ENCODE results near the gene OLFML2A.
A peak's percentile ranks its signal among the peaks of the same experiment; 100 is the strongest.

OLFML2A gene

DNA sequence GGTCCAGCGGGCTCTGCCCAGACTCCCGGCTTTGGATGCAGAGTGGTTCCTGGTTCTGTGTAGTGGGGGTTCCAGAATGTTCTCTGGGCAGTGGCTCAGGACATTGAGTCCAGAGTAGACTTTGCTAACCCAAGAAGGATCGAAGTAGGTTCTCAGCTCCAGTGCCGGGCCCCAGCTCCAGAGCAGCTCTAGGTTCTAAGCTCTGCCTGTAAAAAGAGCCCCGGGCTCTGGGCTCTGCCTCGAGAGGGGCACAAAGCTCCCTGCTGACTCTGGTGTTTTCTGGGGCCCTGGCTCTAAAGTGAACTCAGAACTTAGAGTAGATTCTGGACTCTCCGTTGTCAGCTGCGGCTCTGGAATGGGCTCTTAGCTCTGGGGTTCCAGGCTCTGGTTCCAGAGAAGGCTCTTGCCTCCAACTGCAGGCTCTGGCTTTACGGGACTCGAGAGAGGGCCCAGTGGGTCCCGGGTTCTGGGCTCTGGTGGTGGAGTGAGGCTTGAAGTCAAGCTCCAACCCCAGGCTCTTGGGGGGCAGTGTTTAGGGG lies 76.7 kb downstream of the OLFML2A start:
- DNase-seq (ENCODE audit: low read depth in 3 of 3), result no peak

DNA sequence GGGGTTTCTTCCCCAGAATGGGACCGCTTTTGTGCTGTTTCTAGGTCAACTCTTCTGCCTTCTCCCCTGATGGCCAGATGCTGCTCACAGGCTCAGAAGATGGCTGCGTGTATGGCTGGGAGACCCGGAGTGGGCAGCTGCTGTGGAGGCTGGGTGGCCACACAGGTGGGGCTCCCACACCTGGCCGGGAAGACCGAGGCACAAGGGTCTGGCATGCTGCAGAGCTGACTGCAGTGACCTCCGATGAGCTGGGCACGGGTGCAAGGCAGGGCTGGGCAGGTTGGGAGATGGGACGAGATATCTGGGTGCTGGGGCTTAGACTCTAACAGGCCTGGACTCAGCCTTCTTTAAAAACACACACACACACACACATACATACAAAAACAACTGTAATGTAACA lies 77.2 kb downstream of the OLFML2A start:
- DNase-seq (ENCODE audit: low read depth in 3 of 3), result no peak

DNA sequence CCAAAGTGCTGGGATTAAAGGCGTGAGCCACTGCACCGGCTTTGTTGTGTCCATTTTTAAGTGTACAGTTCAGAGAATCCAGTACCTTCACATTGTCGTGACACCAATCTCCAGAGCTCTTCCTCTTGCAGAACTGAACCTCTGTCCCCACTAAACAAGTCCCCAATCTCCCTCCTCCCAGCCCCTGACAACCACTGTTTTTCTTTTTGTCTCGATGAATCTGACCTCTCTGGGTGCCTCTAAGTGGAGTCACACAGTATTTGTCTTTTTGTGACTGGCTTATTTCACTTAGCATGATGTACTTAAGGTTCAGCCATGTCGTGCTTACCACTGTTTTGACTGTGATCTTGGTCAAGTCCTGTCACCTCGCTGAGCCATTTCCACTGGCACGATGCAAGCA lies 77.9 kb downstream of the OLFML2A start:
- DNase-seq (ENCODE audit: low read depth in 3 of 3), result no peak

DNA sequence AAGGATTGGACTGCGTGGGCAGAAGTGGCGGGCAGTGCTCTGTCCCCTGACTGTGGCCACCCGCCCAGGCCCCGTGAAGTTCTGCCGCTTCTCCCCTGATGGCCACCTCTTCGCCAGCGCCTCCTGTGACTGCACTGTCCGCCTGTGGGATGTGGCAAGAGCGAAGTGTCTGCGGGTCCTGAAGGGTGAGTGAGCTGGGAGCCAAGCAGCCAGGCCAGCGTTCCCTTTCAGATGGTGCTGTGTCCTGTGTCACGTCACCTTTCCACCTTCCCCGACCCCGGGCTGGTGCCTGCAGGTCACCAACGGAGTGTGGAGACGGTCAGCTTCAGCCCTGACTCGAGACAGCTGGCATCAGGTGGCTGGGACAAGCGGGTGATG lies 78.6 kb downstream of the OLFML2A start:
- DNase-seq (ENCODE audit: low read depth in 3 of 3), result no peak

DNA sequence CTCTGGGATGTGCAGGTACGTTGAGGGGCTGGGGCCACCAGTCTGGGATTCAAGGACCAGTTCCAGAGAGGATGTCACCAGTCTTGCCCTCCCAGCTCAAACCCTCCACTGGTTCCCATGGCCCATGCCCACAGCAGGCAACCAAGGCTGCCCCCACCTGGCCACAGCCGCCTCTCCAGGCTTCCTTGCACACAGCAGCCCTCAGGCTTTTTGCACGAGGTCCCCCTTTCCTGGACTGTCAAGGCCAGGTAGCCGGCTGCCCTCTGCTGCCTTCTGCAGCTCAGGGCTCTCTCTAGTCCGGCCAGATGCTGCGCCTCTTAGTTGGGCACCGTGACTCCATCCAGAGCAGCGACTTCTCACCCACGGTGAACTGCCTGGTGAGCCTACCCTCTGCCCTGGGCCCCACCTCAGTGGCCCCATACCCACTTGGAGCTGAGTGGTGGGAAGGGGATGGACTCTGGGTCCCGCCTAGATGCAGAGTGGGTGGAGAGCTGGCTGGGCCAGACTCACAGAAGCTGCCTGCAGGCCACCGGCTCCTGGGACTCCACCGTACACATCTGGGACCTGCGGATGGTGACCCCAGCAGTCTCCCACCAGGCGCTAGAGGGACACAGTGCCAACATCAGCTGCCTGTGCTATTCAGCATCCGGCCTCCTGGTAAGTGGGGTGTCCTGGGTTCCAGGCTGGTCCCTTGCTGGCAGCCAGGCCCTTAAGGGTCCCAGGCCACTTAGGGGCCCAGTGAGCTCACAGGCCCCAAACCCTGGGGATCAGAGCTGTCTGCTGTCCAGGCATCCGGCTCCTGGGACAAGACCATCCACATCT lies 79.2 kb downstream of the OLFML2A start:
- DNase-seq (ENCODE audit: low read depth in 3 of 3), result no peak

DNA sequence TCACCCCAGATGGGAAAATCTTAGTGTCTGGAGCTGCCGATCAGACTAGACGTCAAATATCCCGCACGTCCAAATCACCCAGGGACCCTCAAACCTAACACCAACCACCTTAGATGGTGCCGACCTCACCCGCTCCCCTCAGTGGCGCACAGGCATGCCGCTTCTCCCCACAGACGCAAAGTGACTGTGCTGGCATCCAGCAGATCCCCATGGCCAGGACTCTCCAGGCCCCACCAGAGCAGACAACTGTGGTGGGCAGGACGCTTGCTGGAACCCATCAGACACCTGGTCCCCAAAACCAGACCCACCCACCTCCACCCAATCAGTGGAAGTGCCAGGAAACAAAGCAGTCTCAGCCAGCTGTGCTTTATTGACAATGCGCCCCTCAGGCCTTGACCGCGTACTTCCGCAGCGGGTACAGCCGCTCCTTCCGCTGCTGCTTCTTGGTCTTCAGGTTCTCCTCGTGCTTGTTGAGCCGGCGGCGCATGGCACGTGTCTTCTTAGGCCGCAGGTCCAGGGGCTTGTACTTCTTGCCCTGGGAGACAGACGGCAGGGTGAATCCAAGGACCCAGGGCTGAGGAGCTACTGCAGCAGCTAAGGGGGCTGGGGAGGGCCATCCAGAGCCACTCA lies 80.7 kb downstream of the OLFML2A start:
- DNase-seq (ENCODE audit: low read depth in 3 of 3), result no peak

DNA sequence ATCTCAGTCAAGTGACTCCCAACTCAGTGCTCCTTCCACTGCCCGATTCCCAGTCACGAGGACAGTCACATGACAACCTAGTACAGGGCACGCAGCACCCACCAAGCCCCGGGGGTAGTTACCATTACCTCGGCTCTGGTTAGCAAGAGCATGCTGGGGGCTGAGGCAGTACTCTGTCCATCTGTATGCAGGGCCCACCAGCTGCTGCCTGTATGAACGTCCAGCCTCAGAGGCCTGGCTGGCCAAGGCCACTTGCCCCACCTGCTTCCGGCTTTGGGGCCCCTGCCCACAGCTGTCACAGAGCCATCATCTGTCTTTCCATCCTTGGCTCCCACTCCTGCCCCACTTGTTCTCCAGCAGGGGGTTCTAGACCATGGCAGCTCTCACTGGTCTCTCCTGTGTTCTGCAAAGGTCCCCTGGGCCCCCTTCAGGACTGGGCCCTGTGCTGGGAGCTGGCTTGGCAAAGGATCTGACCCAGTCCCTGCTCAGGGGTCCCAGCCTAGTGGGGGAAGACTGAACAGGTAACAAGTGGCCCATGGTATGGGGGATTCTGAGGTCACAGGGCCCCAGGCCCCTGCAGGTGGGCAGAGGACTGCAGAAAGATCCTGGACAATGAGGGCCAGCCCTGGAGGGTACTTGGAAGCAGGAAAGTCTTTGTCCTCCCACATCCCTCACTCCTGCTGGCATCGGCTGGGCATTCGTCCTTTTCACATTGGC lies 81.6 kb downstream of the OLFML2A start:
- no peak for DNase-seq (ENCODE audit: low read depth in 3 of 3)

DNA sequence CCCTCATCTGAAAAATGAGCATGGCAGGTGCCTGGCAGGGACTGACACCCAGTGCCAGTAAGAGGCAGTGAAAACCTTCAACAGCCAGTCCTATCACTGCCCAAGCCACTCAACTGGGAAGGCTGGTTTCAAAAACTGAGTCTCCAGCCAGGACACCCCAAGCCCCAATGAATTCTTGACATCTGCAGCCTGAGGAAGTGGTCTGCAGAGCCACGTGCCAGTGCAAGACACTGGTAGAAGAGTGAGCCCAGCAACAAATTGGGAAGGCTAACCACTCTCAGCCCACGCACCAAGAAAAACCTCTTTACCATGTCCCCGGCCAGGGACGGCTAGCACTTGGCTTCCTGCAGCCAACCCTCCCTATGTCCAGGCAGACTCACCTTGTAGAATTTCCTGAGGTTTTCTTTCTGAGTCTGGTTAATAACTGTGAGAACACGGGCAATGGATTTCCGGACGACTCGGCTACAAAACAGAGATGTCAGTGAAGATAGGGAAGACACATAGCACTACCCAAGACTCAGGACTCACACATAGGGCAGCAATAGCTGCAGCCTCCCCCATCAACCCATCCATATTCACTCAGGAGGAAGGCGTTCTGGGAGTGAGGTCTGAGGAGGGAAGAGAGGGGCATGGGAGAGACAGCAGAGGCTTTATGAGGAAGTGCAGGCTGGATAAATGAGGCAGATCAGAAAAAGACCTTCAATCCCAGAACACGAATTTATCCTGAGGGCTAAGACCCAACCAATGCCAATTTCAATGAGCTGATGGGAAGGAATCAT lies 83.1 kb downstream of the OLFML2A start:
- DNase-seq (ENCODE audit: low read depth in 3 of 3), result no peak

DNA sequence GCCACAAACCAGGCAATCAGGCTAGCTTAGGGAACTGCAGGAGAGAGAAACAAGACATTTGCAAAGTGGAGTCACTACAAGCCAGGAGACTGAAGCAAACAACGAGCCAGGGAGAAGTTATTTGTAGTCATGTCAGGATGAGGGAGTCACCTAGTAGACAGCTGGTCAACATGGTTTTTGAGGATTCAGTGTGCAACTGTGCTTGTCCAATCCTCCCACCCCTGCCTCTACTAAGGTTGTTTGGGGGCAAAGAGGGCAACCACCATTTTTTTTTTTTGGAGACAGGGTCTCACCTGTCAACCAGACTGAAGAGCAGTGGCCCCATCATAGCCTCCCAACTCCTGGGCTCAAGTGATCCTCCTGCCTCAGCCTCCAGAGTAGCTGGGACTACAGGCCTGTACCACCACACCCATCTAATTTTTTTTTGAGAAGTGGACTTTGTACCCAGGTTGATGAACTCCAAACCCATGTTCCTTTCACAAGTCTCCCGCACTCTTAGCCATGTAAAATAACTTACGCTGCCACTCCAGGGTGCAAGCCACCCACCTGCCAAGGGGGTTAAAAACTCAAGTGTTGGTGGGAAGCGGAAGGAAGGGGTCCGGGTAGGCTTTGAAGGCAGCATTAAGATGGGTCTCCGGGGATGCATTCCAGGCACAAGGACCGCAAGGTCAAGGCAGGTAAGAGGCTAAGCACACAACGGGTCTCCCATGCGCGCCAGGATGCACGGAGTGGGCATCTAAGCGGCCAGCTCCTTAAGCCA lies 83.8 kb downstream of the OLFML2A start:
- DNase-seq (ENCODE audit: low read depth in 3 of 3), result no peak

DNA sequence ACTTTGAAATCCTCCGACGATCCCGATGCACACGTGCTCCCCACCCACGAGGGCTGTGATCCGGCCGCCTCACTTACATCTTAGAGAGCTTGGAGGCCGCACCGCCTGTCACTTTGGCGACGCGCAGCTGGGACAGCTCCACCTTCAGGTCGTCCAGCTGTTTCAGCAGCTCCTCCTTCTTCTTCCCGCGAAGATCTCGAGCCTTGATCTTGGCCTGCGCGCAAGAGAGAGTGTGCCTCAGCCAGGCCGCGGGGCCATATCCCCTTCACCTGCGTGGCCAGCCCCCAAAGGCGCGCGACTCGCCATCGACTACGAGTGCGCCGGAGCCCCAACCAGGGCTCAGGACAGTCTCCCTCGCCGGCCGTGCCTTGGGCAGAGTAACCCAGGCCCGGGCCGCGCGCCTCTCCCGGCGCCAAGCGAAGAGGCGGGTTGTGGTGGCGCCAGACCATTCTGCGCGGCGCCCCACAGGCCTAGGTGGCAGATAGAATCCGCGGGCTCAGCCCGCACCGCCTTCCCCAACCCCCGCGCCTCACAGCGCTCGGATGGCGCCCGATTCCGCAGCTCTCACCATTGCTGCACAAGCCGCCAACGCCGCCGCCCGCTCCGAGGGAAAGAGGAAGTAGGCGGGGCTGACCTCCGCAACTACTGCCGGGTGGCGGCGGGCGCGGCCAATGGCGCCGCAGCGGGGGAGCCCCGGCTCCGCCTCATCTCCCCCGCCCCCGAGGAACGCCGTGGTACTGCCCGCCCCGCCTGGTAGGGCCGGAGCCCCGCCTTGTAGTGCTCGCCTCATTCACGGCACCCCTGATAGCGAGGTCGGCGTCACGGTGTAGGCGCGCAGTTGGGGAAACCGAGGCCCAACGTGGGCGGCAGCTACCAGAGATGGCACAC lies 84.7 kb downstream of the OLFML2A start, which contains the start of the genes ARPC5L and RPL35:
Gene ARPC5L (plus strand): TSS at position 789 of the 888 bp plus-strand sequence. CDS start 7,161 bp downstream, outside the sequence.
Gene RPL35 (minus strand): TSS at position 616 of the 888 bp plus-strand sequence. CDS start 45 bp downstream, at position 571.
- DNase-seq (ENCODE audit: low read depth in 3 of 3), result peak; percentile 91 to 92 (median 92)

DNA sequence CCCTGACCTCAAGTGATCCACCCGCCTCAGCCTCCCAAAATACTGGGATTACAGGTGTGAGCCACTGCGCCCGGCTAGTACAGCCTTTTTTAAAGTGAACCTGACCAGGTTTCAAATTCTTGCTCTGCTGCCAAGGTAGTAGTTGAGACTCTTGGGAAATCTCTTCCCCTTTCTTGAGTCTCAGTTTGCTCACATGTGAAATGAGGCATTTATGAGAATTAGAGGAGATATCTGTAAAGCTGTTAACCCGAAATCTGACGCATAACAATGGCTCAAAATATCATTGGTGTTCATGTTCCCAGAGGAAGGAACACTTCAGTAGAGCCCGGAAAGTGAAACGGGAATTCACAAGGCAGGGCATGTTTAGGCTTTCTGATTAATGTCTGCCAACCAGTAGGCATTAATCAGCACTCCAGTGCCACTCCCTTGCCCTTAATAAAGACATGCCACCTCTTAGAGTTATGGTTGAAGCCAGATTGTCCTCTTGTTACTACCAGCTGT lies 86.5 kb downstream of the OLFML2A start:
- no peak for DNase-seq (ENCODE audit: low read depth in 3 of 3)
